Duodenal mucosa (tissue), 2 donors: Measurements from ENCODE around the gene MAP3K12.
"Not testable (repeated sequence)": the region's sequence is repeated elsewhere in the genome, so short reads cannot be mapped to it uniquely, and the experiment has no call there.

Source experiments
- H3K27ac ChIP-seq: one replicate; pipeline ENCODE4 v1.7.0; 2013; ENCODE audit warnings: low read depth, low read length
- H3K27me3 ChIP-seq, 2 donors: one replicate each; pipeline ENCODE4 v1.7.0; 2013; ENCODE audit warnings: low read length in 2 of 2, control low read depth in 1 of 2; ENCODE audit not compliant: insufficient read depth in 2 of 2, control insufficient read depth in 1 of 2
- H3K36me3 ChIP-seq, 2 donors: one replicate each; pipeline ENCODE4 v1.7.0; 2013; ENCODE audit warnings: low read length in 2 of 2, control low read depth in 1 of 2; ENCODE audit not compliant: insufficient read depth in 2 of 2, control insufficient read depth in 1 of 2
- H3K4me1 ChIP-seq, 2 donors: one replicate each; pipeline ENCODE4 v1.7.0; 2013; ENCODE audit warnings: low read length in 2 of 2, control low read depth in 1 of 2; ENCODE audit not compliant: insufficient read depth in 2 of 2, control insufficient read depth in 1 of 2
- H3K4me3 ChIP-seq, 2 donors: one replicate each; pipeline ENCODE4 v1.7.0; 2013; ENCODE audit warnings: low read length in 2 of 2, low read depth in 1 of 2
- H3K9ac ChIP-seq, 2 donors: one replicate each; pipeline ENCODE4 v1.7.0; 2013; ENCODE audit warnings: low read length in 2 of 2, low read depth in 1 of 2
- H3K9me3 ChIP-seq, 2 donors: one replicate each; pipeline ENCODE4 v1.7.0; 2013; ENCODE audit warnings: low read length in 2 of 2, control low read depth in 1 of 2; ENCODE audit not compliant: control insufficient read depth in 1 of 2

Gene MAP3K12

GRCh38 chr12:53482626-53483168, 16.6 kb downstream of the MAP3K12 start:
- Histone ChIP-seq H3K4me3 (no peak overlapping the region), H3K9ac (peak overlapping the region in 1 of 2 donors; percentile 16), H3K36me3 (peaks cover 30 to 83% of the 10 kb centered on the region in 2 donors), H3K9me3 (no peaks in the 10 kb centered on the region), H3K4me1 (peaks cover 28 to 30% of the 10 kb centered on the region in 2 donors), H3K27me3 (no peaks in the 10 kb centered on the region), H3K27ac (no peak overlapping the region)

- H3K4me1 ChIP-seq: peaks cover 28 to 30% of the 10 kb centered on the region in 2 donors
- H3K36me3 ChIP-seq: peaks cover 31 to 78% of the 10 kb centered on the region in 2 donors
- no peak overlapping the region for H3K27ac ChIP-seq
Observed at GRCh38 chr12:53481939-53482586, 17.2 kb downstream of the MAP3K12 start.

GRCh38 chr12:53481458-53481857, 17.8 kb downstream of the MAP3K12 start:
- H3K4me3 ChIP-seq, H3K9ac ChIP-seq, H3K27me3 ChIP-seq, H3K9me3 ChIP-seq, H3K27ac ChIP-seq: not testable (repeated sequence)
- Histone ChIP-seq H3K36me3 (peaks cover 37 to 76% of the 10 kb centered on the region in 2 donors), H3K4me1 (peaks cover 28 to 30% of the 10 kb centered on the region in 2 donors)

More at GRCh38 chr12:53481939-53482586, 17.2 kb downstream of the MAP3K12 start:
- no peaks in the 10 kb centered on the region for H3K27me3 ChIP-seq
- H3K9ac ChIP-seq: no peak overlapping the region
- H3K9me3 ChIP-seq: no peaks in the 10 kb centered on the region
- H3K4me3 ChIP-seq: no peak overlapping the region

- Histone ChIP-seq H3K4me3 (no peak overlapping the region), H3K27me3 (no peaks in the 10 kb centered on the region), H3K9me3 (no peaks in the 10 kb centered on the region), H3K9ac (no peak overlapping the region), H3K4me1 (peaks cover 28 to 30% of the 10 kb centered on the region in 2 donors), H3K27ac (no peak overlapping the region), H3K36me3 (peaks cover 41 to 76% of the 10 kb centered on the region in 2 donors)
Observed at GRCh38 chr12:53480491-53481442, 18.5 kb downstream of the MAP3K12 start.

GRCh38 chr12:53479331-53479730, 19.9 kb downstream of the MAP3K12 start:
- Histone ChIP-seq H3K36me3 (peaks cover 50 to 81% of the 10 kb centered on the region in 2 donors), H3K4me1 (peaks cover 32 to 37% of the 10 kb centered on the region in 2 donors), H3K4me3 (no peak overlapping the region), H3K9ac (no peak overlapping the region), H3K27me3 (no peaks in the 10 kb centered on the region), H3K9me3 (no peaks in the 10 kb centered on the region), H3K27ac (no peak overlapping the region)

GRCh38 chr12:53478865-53479264, 20.4 kb downstream of the MAP3K12 start:
- no peak overlapping the region for H3K4me3 ChIP-seq
- no peak overlapping the region for H3K27ac ChIP-seq
- H3K36me3 ChIP-seq: peaks cover 55 to 82% of the 10 kb centered on the region in 2 donors
- H3K4me1 ChIP-seq: peaks cover 31 to 39% of the 10 kb centered on the region in 2 donors
- H3K9me3 ChIP-seq: no peaks in the 10 kb centered on the region
- no peaks in the 10 kb centered on the region for H3K27me3 ChIP-seq
- H3K9ac ChIP-seq: no peak overlapping the region

GRCh38 chr12:53476769-53477209, 22.5 kb downstream of the MAP3K12 start:
- Histone ChIP-seq H3K27ac (no peak overlapping the region), H3K9ac (no peak overlapping the region)

GRCh38 chr12:53474819-53475218, 24.4 kb downstream of the MAP3K12 start:
- Histone ChIP-seq H3K4me1 (peaks cover 17 to 18% of the 10 kb centered on the region in 2 donors), H3K36me3 (peaks cover 54 to 90% of the 10 kb centered on the region in 2 donors), H3K27ac (no peak overlapping the region), H3K9me3 (no peaks in the 10 kb centered on the region), H3K27me3 (no peaks in the 10 kb centered on the region), H3K9ac (no peak overlapping the region), H3K4me3 (no peak overlapping the region)

More at GRCh38 chr12:53476769-53477209, 22.5 kb downstream of the MAP3K12 start:
- Histone ChIP-seq H3K9me3 (no peaks in the 10 kb centered on the region), H3K36me3 (peaks cover 61 to 88% of the 10 kb centered on the region in 2 donors), H3K4me3 (no peak overlapping the region), H3K27me3 (no peaks in the 10 kb centered on the region), H3K4me1 (peaks cover 18 to 25% of the 10 kb centered on the region in 2 donors)

GRCh38 chr12:53474077-53474476, 25.2 kb downstream of the MAP3K12 start:
- Histone ChIP-seq H3K27ac (no peak overlapping the region), H3K36me3 (peaks cover 49 to 91% of the 10 kb centered on the region in 2 donors), H3K4me1 (peaks cover 17 to 18% of the 10 kb centered on the region in 2 donors)

More at GRCh38 chr12:53474077-53474476, 25.2 kb downstream of the MAP3K12 start:
- Histone ChIP-seq H3K9me3 (no peaks in the 10 kb centered on the region), H3K9ac (no peak overlapping the region), H3K4me3 (no peak overlapping the region), H3K27me3 (no peaks in the 10 kb centered on the region)
